Upper lobe of left lung (tissue), 6 donors: Measurements from ENCODE around the gene CHIC2. TPM values are rescaled to one million over a fixed set of nuclear protein-coding genes. Genes with fewer than 3 reads are reported as not detected.

ENCODE experiments used
- ATAC-seq, 2 donors: fragments of 200-7000 bp; cut with Tn5 transposase; one replicate each; pipeline ENCODE4 v1.9.1; 2022; ENCODE audit warnings: mild to moderate bottlenecking in 2 of 2, moderate library complexity in 2 of 2; ENCODE audit not compliant: low FRiP score in 2 of 2
- DNase-seq, 2 donors: peaks; one replicate each; pipeline ENCODE4 v3.0.0-alpha.2; 2019 to 2020
- H3K27ac ChIP-seq, 4 donors: fragments of 200-600 bp; sonication (generic); one replicate each; pipeline ENCODE4 v1.5.1; 2016 to 2019
- H3K27me3 ChIP-seq, 4 donors: fragments of 200-600 bp; sonication (generic); one replicate each; pipeline ENCODE4 v1.5.1; 2017 to 2019
- H3K36me3 ChIP-seq, 4 donors: fragments of 200-600 bp; sonication (generic); one replicate each; pipeline ENCODE4 v1.5.1; 2016 to 2019
- H3K4me1 ChIP-seq, 4 donors: fragments of 200-600 bp; sonication (generic); one replicate each; pipeline ENCODE4 v1.5.1; 2018 to 2019
- H3K4me3 ChIP-seq, 4 donors: fragments of 200-600 bp; sonication (generic); one replicate each; pipeline ENCODE4 v1.5.1; 2017 to 2019; ENCODE audit warnings: mild to moderate bottlenecking in 2 of 4, moderate library complexity in 1 of 4
- H3K9me3 ChIP-seq, 4 donors: fragments of 200-600 bp; sonication (generic); one replicate each; pipeline ENCODE4 v1.5.1; 2018 to 2019
- CTCF ChIP-seq, 6 experiments: fragments of 450-650 bp in 4 of 6; fragments of 200-600 bp in 2 of 6; sonication (generic) in 2 of 6; IDR thresholded peaks; one replicate each; pipeline ENCODE4 v1.5.1; 2016 to 2019; ENCODE audit warnings: antibody characterized with exemption in 6 of 6
- EP300 ChIP-seq, 4 donors: sonication (generic); formaldehyde crosslinking; IDR thresholded peaks; one replicate each; pipeline ENCODE4 v1.5.1; 2017; ENCODE audit warnings: antibody characterized with exemption in 4 of 4, control low read depth in 2 of 4
- POLR2A ChIP-seq, 4 donors: fragments of 450-650 bp; IDR thresholded peaks; one replicate each; pipeline ENCODE4 v1.5.1; 2016 to 2017; ENCODE audit warnings: antibody characterized with exemption in 4 of 4, mild to moderate bottlenecking in 2 of 4
- POLR2AphosphoS5 ChIP-seq, 2 donors: sonication (generic); formaldehyde crosslinking; IDR thresholded peaks; one replicate each; pipeline ENCODE4 v1.5.1; 2017; ENCODE audit warnings: antibody characterized with exemption in 2 of 2
- WGBS, 2 donors: methylation state at CpG; one replicate each; pipeline ENCODE4 v1.1.5; 2017 to 2018; 5-methylcytosine and 5-hydroxymethylcytosine counted together
- total RNA-seq, 6 donors: library from RNA; depleted of rRNA in 4 of 6; stranded (reverse); fragments of >200 nt in 4 of 6; gene quantifications; one replicate each; pipeline versions ENCODE4 v1.1.0 to v1.2.1, GENCODE V29; 2016 to 2021
- donor health status: DM: no; HTN: no; CAD: no; lungs with moderate emphysema.
- donor health status: DM: no; HTN: yes; CAD: no; lungs with severe emphysema.

The CHIC2 gene
- total RNA-seq, 6 donors from 2014 or later: 22.5 to 93.2 (median 37.6) TPM

DNA sequence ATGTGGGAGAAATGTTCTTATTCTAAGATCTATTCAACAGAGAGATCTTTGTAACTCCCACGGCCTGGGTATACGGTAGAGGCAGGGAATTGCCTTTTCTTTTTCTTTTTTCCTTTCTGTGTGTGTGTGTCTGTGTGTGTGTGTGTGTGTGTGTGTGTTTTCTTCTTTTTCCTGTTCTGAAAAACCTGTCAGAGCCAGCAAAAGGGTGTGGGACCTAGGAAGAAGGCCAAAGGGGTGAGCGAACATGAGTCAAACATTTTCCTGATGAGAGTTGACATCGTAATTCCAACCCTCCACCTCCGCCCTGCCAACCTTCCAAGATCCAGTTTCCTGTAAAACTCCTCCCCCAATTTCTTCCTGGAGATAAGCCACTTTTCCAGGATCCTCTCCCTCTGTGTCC lies 2.8 kb upstream of the CHIC2 start:
- 67 to 70% methylated on average over 5 of the region's 5 CpGs for WGBS, 2 donors
- Histone ChIP-seq H3K27me3 (no peaks in the 10 kb centered on the region), H3K4me1 (peaks cover 13 to 19% (median 16%) of the 10 kb centered on the region in 4 donors), H3K36me3 (no peaks in the 10 kb centered on the region), H3K9me3 (no peaks in the 10 kb centered on the region), H3K27ac (peak overlapping the region in 3 of 4 donors; percentile 19 to 72 (median 46)), H3K4me3 (no peak overlapping the region)
- peak in 1 of 2 donors; percentile 3 for ATAC-seq
- DNase-seq: no peak
- TF ChIP-seq EP300 (IDR thresholded peaks at IDR 0.05): no peak
- TF ChIP-seq CTCF (IDR thresholded peaks at IDR 0.05): no peak
- no peak for TF ChIP-seq POLR2AphosphoS5 (IDR thresholded peaks at IDR 0.05)
- TF ChIP-seq POLR2A (IDR thresholded peaks at IDR 0.05): no peak

GRCh38 chr4:54066718-54067129 lies 2.3 kb upstream of the CHIC2 start:
- Histone ChIP-seq H3K4me1 (peaks cover 14 to 23% (median 19%) of the 10 kb centered on the region in 4 donors), H3K27me3 (no peaks in the 10 kb centered on the region), H3K4me3 (no peak overlapping the region), H3K27ac (peak overlapping the region in 3 of 4 donors; percentile 19 to 72 (median 46)), H3K36me3 (no peaks in the 10 kb centered on the region), H3K9me3 (no peaks in the 10 kb centered on the region)
- DNase-seq (no peak), ATAC-seq (no peak)
- 44 to 47% methylated on average over 2 of the region's 2 CpGs for WGBS, 2 donors
- TF ChIP-seq EP300 (IDR thresholded peaks at IDR 0.05) (no peak), CTCF (IDR thresholded peaks at IDR 0.05) (no peak), POLR2A (IDR thresholded peaks at IDR 0.05) (no peak), POLR2AphosphoS5 (IDR thresholded peaks at IDR 0.05) (no peak)

DNA sequence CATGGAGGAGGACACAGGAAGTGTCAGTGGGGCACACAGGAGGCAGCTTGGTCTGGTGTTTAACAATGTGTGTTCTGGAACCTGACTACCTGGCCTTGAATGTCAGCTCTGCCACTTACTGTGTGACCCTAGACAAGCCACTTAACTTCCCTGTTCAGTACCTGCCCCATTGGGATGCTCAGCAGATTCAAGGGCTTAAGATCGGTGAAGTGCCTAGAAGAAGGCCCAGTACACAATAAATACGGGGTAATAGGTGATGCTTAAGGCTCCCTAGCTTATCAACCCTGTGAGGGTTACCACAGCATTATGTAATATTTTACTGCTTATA lies 1.6 kb upstream of the CHIC2 start:
- H3K4me1 ChIP-seq: peaks cover 21 to 29% (median 24%) of the 10 kb centered on the region in 4 donors
- H3K27ac ChIP-seq: peak overlapping the region; percentile 94 to 98 (median 97)
- H3K27me3 ChIP-seq: no peaks in the 10 kb centered on the region
- no peak for ATAC-seq
- TF ChIP-seq EP300 (IDR thresholded peaks at IDR 0.05) (no peak), POLR2AphosphoS5 (IDR thresholded peaks at IDR 0.05) (no peak), POLR2A (IDR thresholded peaks at IDR 0.05) (no peak), CTCF (IDR thresholded peaks at IDR 0.05) (no peak)
- no peaks in the 10 kb centered on the region for H3K9me3 ChIP-seq
- H3K36me3 ChIP-seq: no peaks in the 10 kb centered on the region
- no peak overlapping the region for H3K4me3 ChIP-seq
- 78 to 88% methylated on average over 2 of the region's 2 CpGs for WGBS, 2 donors
- no peak for DNase-seq

GRCh38 chr4:54065282-54066087 lies 1.1 kb upstream of the CHIC2 start:
- 43 to 54% methylated on average over 6 of the region's 6 CpGs for WGBS, 2 donors
- no peak for DNase-seq
- no peak for ATAC-seq
- Histone ChIP-seq H3K4me3 (peak overlapping the region in 3 of 4 donors; percentile 67 to 95 (median 83)), H3K4me1 (peaks cover 22 to 30% (median 28%) of the 10 kb centered on the region in 4 donors), H3K27me3 (no peaks in the 10 kb centered on the region), H3K9me3 (no peaks in the 10 kb centered on the region), H3K36me3 (no peaks in the 10 kb centered on the region), H3K27ac (peak overlapping the region; percentile 94 to 98 (median 97))
- TF ChIP-seq POLR2A (IDR thresholded peaks at IDR 0.05) (no peak), EP300 (IDR thresholded peaks at IDR 0.05) (no peak), CTCF (IDR thresholded peaks at IDR 0.05) (no peak), POLR2AphosphoS5 (IDR thresholded peaks at IDR 0.05) (no peak)
